ENCODE results near the gene GAB2.

GAB2 gene

DNA sequence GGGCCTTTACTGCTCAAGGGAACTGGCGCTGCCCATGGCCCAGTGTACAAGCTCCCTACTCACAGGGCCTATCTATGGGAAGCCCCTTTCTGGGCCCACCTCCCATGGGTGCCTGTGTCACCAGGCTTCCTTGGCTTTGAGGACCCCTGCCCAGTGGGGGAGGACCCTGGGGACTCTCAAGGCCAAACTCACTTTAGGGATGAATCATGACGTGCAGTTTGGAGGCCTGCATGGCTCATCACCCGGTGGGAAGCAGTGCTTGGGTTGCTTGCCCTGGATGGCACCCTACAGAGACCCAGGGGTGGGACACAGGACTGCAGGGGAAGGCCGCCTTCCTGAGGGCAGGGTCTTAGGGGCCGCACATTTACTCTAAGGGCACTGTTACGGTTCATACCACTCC, 245.7 kb downstream of the GAB2 start:
- no peak for DNase-seq

- no peak for DNase-seq
These were observed 246.6 kb downstream of the GAB2 start for GRCh38 chr11:78170874-78171549.

GRCh38 chr11:78170413-78170812, 247.2 kb downstream of the GAB2 start:
- no peak for DNase-seq

GRCh38 chr11:78168539-78169477, 248.8 kb downstream of the GAB2 start:
- no peak for DNase-seq

DNA sequence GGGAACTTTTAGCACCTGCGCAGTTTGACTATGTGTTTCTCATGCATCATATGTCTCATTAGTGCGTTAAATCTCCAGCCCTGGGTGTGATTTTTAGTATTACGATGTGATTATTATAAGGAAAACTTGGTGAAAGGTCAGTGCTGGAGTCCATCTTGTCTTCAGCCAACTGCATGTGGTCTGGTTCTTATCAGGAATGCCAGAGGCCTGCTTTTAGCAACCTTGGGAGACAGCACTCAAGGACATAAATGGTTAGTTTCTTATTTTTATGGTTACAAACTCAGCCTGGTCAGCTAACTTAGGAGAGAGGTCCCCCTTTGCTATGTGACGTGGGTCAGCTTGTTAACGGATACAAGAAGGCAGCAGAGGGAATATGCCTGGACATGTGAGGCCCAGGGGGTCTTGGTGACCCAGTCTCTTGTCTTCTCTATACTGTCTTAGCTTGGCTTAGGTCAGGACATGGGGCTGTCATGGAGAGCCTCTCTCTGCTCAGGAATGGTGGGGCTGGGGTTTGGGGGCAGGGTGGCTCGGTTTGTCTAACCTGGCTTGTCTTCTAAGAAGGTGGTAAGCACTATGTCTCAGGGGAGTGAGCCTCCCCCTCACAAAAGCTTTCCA, 250.7 kb downstream of the GAB2 start:
- DNase-seq: no peak
